ENCODE data around the gene SNX20.

DNA sequence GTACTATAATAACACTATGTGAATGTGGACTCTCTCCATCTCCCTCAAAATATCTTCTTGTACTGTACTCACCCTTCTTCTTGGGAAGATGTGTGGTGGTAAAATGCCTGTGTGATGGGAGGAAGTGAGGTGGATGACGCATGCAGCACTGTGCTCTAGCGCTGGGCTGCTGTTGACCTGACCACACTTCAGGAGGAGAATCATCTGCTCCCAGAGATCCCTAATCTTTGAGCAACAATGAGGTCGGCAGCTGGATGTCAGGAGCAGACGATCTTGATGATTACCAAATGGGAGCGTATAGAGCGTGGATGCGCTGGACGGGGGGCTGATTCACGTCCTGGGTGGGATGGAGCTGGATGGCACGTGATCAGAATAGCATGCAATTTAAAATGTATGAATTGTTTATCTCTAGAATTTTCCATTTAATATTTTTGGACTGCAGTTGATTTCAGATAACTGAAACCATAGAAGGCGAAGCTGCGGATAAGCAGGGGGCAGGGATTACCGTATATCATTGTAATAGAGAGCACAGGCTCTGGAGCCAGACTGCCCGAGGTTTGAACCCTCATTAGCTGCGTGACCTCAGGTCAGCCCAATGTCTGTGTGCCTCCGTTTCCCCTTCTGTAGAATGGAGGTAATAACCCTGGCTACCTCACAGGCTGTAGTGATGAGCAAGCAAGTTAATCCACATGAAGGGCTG lies 37.1 kb upstream of the SNX20 start:
- TF ChIP-seq, protein P1, sequence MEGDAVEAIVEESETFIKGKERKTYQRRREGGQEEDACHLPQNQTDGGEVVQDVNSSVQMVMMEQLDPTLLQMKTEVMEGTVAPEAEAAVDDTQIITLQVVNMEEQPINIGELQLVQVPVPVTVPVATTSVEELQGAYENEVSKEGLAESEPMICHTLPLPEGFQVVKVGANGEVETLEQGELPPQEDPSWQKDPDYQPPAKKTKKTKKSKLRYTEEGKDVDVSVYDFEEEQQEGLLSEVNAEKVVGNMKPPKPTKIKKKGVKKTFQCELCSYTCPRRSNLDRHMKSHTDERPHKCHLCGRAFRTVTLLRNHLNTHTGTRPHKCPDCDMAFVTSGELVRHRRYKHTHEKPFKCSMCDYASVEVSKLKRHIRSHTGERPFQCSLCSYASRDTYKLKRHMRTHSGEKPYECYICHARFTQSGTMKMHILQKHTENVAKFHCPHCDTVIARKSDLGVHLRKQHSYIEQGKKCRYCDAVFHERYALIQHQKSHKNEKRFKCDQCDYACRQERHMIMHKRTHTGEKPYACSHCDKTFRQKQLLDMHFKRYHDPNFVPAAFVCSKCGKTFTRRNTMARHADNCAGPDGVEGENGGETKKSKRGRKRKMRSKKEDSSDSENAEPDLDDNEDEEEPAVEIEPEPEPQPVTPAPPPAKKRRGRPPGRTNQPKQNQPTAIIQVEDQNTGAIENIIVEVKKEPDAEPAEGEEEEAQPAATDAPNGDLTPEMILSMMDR (IDR thresholded peaks at IDR 0.05; ENCODE audit: insufficient read depth, low read depth, low read length): no peak
- no peak for TF ChIP-seq EZH2 (IDR thresholded peaks at IDR 0.05; ENCODE audit: insufficient read depth, low read length)

Measured in astrocyte (in vitro differentiated cells and primary cell).